ENCODE results near the gene ANKRD26. TPM values are rescaled to one million over a fixed set of nuclear protein-coding genes. Genes with fewer than 3 reads are reported as not detected.

ANKRD26 gene
- total RNA-seq, 1 experiment from 2014 or later = 10.2 TPM

DNA sequence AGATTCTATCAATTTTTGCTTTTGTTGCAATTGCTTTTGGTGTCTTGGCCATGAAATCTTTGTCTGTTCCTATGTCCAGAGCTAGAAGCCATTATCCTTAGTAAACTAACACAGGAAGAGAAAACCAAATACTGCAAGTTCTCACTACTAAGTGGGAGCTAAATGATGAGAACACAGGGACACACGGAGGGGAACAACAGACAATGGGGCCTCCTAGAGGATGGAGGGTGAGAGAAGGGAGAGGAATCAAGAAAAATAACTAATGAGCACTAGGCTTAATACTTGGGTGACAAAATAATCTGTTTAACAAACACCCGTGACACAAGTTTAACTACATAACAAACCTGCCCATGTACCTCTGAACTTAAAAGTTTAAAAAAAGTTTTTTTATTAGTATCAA is 78.2 kb downstream of the ANKRD26 start:
- intact Hi-C loops (cut with micrococcal nuclease; ENCODE audit: unreplicated experiment) = no loop called here
- H3K4me3 Mint-ChIP-seq (ENCODE audit: low read depth, unreplicated experiment) = no peak overlapping the region
- H3K27me3 Mint-ChIP-seq (ENCODE audit: unreplicated experiment) = no peaks in the 10 kb centered on the region
- BruUV-seq (replicated peaks) = no TSS peak
- H3K27ac Mint-ChIP-seq (ENCODE audit: unreplicated experiment) = no peak overlapping the region
- TF ChIP-seq CTCF (IDR thresholded peaks at IDR 0.05; ENCODE audit: unreplicated experiment) = no peak
- no peaks in the 10 kb centered on the region for H3K36me3 Mint-ChIP-seq (ENCODE audit: insufficient read depth, unreplicated experiment)
- no peaks in the 10 kb centered on the region for H3K9me3 Mint-ChIP-seq (ENCODE audit: low read depth, unreplicated experiment)
- DNase-seq = no peak
- H3K4me1 Mint-ChIP-seq (ENCODE audit: low read depth, unreplicated experiment) = no peaks in the 10 kb centered on the region
- CTCF ChIA-PET = no interaction called here

GRCh38 chr10:27020243-27020642 is 80.1 kb downstream of the ANKRD26 start:
- H3K4me1 Mint-ChIP-seq (ENCODE audit: low read depth, unreplicated experiment) = no peaks in the 10 kb centered on the region
- DNase-seq = no peak
- CTCF ChIA-PET = no interaction called here
- H3K27me3 Mint-ChIP-seq (ENCODE audit: unreplicated experiment) = no peaks in the 10 kb centered on the region
- no peaks in the 10 kb centered on the region for H3K36me3 Mint-ChIP-seq (ENCODE audit: insufficient read depth, unreplicated experiment)
- no peak overlapping the region for H3K4me3 Mint-ChIP-seq (ENCODE audit: low read depth, unreplicated experiment)
- H3K9me3 Mint-ChIP-seq (ENCODE audit: low read depth, unreplicated experiment) = no peaks in the 10 kb centered on the region
- no peak for TF ChIP-seq CTCF (IDR thresholded peaks at IDR 0.05; ENCODE audit: unreplicated experiment)
- no TSS peak for BruUV-seq (replicated peaks)
- H3K27ac Mint-ChIP-seq (ENCODE audit: unreplicated experiment) = no peak overlapping the region
- intact Hi-C loops (cut with micrococcal nuclease; ENCODE audit: unreplicated experiment) = no loop called here

DNA sequence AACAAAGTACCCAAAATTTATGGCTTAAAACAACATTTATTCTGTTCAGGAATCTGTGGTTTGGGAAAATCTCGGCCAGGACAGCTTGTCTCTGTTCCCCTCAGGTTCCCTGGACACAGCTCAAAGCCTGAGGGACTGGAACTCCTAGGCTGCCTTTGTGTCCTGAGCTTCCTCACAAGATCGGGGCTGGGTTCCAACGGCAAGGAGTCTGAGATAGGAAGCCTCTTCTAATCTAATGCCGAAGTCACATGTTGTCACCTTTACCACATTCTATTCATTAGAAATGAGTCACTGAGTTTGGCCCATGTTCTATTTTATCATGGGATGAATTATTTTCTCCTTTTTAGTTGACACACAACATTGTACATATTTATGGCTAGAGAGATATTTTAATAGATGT is 80.5 kb downstream of the ANKRD26 start:
- intact Hi-C loops (cut with micrococcal nuclease; ENCODE audit: unreplicated experiment) = no loop called here
- CTCF ChIA-PET = no interaction called here
- no peaks in the 10 kb centered on the region for H3K36me3 Mint-ChIP-seq (ENCODE audit: insufficient read depth, unreplicated experiment)

GRCh38 chr10:26997610-26998009 is 102.7 kb downstream of the ANKRD26 start:
- TF ChIP-seq CTCF (IDR thresholded peaks at IDR 0.05; ENCODE audit: unreplicated experiment) = no peak
- no peak for DNase-seq
- Mint-ChIP-seq H3K4me3 (ENCODE audit: low read depth, unreplicated experiment) (no peak overlapping the region), H3K27me3 (ENCODE audit: unreplicated experiment) (no peaks in the 10 kb centered on the region), H3K9me3 (ENCODE audit: low read depth, unreplicated experiment) (no peaks in the 10 kb centered on the region), H3K4me1 (ENCODE audit: low read depth, unreplicated experiment) (no peaks in the 10 kb centered on the region), H3K36me3 (ENCODE audit: insufficient read depth, unreplicated experiment) (no peaks in the 10 kb centered on the region), H3K27ac (ENCODE audit: unreplicated experiment) (no peak overlapping the region)
- no TSS peak for BruUV-seq (replicated peaks)
- intact Hi-C loops (cut with micrococcal nuclease; ENCODE audit: unreplicated experiment) = no loop called here
- CTCF ChIA-PET = no interaction called here

More for the DNA sequence above, 80.5 kb downstream of the ANKRD26 start:
- no peak overlapping the region for H3K27ac Mint-ChIP-seq (ENCODE audit: unreplicated experiment)
- no peaks in the 10 kb centered on the region for H3K27me3 Mint-ChIP-seq (ENCODE audit: unreplicated experiment)
- BruUV-seq (replicated peaks) = no TSS peak
- no peak overlapping the region for H3K4me3 Mint-ChIP-seq (ENCODE audit: low read depth, unreplicated experiment)
- H3K9me3 Mint-ChIP-seq (ENCODE audit: low read depth, unreplicated experiment) = no peaks in the 10 kb centered on the region
- no peaks in the 10 kb centered on the region for H3K4me1 Mint-ChIP-seq (ENCODE audit: low read depth, unreplicated experiment)
- DNase-seq = no peak
- TF ChIP-seq CTCF (IDR thresholded peaks at IDR 0.05; ENCODE audit: unreplicated experiment) = no peak

DNA sequence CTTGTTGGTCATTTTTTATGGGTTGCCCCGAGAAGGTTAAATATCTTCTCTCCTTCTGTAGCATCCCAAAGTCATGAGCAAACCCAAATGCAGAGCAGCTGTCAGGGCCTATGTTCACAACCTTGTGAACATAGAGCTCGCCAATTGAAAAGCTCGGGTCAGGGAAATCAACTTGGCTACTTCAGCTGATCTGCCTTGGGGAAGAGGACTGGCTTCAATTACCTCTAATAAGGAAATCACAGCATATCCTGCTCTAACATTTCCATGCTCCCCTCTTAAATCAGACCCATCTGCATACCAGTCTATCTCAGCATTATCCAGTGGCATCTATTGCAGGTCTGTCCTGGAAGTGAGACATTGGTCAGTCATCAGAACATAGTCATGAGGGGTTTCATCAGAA is 105.6 kb downstream of the ANKRD26 start:
- Mint-ChIP-seq H3K27me3 (ENCODE audit: unreplicated experiment) (no peaks in the 10 kb centered on the region), H3K4me1 (ENCODE audit: low read depth, unreplicated experiment) (no peaks in the 10 kb centered on the region), H3K4me3 (ENCODE audit: low read depth, unreplicated experiment) (no peak overlapping the region), H3K27ac (ENCODE audit: unreplicated experiment) (no peak overlapping the region), H3K9me3 (ENCODE audit: low read depth, unreplicated experiment) (no peaks in the 10 kb centered on the region), H3K36me3 (ENCODE audit: insufficient read depth, unreplicated experiment) (no peaks in the 10 kb centered on the region)
- TF ChIP-seq CTCF (IDR thresholded peaks at IDR 0.05; ENCODE audit: unreplicated experiment) = no peak
- CTCF ChIA-PET = no interaction called here
- intact Hi-C loops (cut with micrococcal nuclease; ENCODE audit: unreplicated experiment) = no loop called here
- no TSS peak for BruUV-seq (replicated peaks)
- no peak for DNase-seq
